ENCODE data around the gene HAUS8. TPM values are rescaled to one million over a fixed set of nuclear protein-coding genes. Genes with fewer than 3 reads are reported as not detected.

HAUS8 gene
- polyA plus RNA-seq, 1 donor from 2014 or later = 3.6 TPM

DNA sequence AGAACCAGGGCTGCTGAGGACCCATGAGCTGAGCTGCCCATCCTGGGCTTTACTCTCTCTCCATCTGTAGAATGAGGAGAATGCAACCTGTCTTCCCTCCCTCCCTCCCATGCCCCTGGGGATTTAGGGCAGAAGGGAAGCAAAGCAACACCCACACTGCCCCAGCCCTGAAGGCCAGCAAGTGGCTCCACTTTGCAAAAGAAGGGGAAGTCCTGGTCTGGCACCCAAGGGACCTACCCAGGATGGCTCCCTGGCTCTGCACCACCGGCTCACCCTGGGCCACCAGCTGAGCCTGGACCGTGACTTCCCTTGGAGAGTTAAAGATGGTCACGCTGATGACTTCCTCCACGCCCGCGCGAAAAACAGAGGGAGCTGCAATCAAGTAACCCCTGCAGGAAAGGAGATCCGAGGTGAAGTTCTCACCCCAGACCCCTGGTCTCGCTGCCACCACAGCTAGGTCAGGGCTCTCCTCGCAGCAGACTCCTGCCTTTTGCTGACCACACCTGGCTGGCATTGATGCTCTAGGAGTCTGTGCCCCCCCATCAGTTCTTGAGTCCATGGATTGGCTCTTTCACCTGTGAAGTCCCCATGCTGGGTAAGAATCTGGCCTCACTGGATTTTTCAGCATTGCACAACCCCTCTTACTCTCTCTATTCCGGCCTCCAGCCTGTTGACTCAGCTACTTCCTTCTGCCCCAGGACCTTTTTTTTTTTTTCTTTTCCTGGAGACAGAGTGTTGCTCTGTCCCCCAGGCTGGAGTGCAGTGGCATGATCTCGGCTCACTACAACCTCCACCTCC is 53.3 kb downstream of the HAUS8 start:
- Histone ChIP-seq H3K27me3 (ENCODE audit: insufficient read depth, low read depth, low read length) (peaks cover 11% of the 10 kb centered on the region), H3K9me2 (ENCODE audit: insufficient read depth, low read length) (no peaks in the 10 kb centered on the region), H2AFZ (ENCODE audit: low read depth, low read length) (no peak overlapping the region), H3K4me3 (ENCODE audit: low read length) (no peak overlapping the region), H3K79me2 (replicated peaks; ENCODE audit: insufficient read depth, low read length) (no peaks in the 10 kb centered on the region), H4K20me1 (ENCODE audit: insufficient read depth) (no peaks in the 10 kb centered on the region), H3K9ac (ENCODE audit: low read length) (no peak overlapping the region), H3K9me3 (ENCODE audit: low read length) (peaks cover 11% of the 10 kb centered on the region), H3F3A (ENCODE audit: insufficient read depth, low read length, poor library complexity, severe bottlenecking) (no peaks in the 10 kb centered on the region), H3K27ac (ENCODE audit: low read length) (no peak overlapping the region), H3K4me2 (ENCODE audit: low read length) (no peak overlapping the region), H3K36me3 (ENCODE audit: insufficient read depth, low read length) (no peaks in the 10 kb centered on the region)
- TF ChIP-seq SMC3 (conservative IDR thresholded peaks at IDR 0.05; ENCODE audit: poor library complexity) = no peak
- no peak for TF ChIP-seq MXI1 (conservative IDR thresholded peaks at IDR 0.05; ENCODE audit: poor library complexity, severe bottlenecking)
- TF ChIP-seq, protein P1, sequence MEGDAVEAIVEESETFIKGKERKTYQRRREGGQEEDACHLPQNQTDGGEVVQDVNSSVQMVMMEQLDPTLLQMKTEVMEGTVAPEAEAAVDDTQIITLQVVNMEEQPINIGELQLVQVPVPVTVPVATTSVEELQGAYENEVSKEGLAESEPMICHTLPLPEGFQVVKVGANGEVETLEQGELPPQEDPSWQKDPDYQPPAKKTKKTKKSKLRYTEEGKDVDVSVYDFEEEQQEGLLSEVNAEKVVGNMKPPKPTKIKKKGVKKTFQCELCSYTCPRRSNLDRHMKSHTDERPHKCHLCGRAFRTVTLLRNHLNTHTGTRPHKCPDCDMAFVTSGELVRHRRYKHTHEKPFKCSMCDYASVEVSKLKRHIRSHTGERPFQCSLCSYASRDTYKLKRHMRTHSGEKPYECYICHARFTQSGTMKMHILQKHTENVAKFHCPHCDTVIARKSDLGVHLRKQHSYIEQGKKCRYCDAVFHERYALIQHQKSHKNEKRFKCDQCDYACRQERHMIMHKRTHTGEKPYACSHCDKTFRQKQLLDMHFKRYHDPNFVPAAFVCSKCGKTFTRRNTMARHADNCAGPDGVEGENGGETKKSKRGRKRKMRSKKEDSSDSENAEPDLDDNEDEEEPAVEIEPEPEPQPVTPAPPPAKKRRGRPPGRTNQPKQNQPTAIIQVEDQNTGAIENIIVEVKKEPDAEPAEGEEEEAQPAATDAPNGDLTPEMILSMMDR (IDR thresholded peaks at IDR 0.05; ENCODE audit: poor library complexity, severe bottlenecking) = no peak

DNA sequence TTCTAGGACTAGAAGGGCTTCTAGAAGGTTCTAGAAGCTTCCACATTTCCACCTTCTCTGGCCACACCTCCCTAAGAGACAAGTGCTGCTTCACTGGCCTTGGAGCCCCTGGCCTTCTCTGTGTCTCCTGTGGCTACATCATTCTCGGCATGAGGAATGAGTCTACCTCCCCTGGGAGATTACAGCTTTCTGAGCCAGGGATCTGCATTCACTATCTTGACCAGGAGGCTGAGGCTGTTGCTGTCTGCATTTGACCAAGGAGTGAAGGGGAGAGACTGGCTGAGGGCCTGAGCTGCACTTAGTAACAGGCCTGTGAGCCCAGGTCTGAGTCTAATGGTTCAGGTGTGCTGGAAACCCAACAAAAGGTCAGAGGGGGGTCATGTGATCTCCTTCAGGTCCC is 53.9 kb downstream of the HAUS8 start:
- Histone ChIP-seq H2AFZ (ENCODE audit: low read depth, low read length) (no peak overlapping the region), H3F3A (ENCODE audit: insufficient read depth, low read length, poor library complexity, severe bottlenecking) (no peaks in the 10 kb centered on the region), H3K27me3 (ENCODE audit: insufficient read depth, low read depth, low read length) (peaks cover 11% of the 10 kb centered on the region), H3K4me3 (ENCODE audit: low read length) (no peak overlapping the region), H3K9ac (ENCODE audit: low read length) (no peak overlapping the region), H3K9me2 (ENCODE audit: insufficient read depth, low read length) (no peaks in the 10 kb centered on the region), H3K27ac (ENCODE audit: low read length) (no peak overlapping the region), H4K20me1 (ENCODE audit: insufficient read depth) (no peaks in the 10 kb centered on the region), H3K79me2 (replicated peaks; ENCODE audit: insufficient read depth, low read length) (no peaks in the 10 kb centered on the region), H3K4me2 (ENCODE audit: low read length) (no peak overlapping the region), H3K9me3 (ENCODE audit: low read length) (peaks cover 11% of the 10 kb centered on the region), H3K36me3 (ENCODE audit: insufficient read depth, low read length) (no peaks in the 10 kb centered on the region)
- TF ChIP-seq RAD21 (conservative IDR thresholded peaks at IDR 0.05) = no peak
- TF ChIP-seq, protein P2, sequence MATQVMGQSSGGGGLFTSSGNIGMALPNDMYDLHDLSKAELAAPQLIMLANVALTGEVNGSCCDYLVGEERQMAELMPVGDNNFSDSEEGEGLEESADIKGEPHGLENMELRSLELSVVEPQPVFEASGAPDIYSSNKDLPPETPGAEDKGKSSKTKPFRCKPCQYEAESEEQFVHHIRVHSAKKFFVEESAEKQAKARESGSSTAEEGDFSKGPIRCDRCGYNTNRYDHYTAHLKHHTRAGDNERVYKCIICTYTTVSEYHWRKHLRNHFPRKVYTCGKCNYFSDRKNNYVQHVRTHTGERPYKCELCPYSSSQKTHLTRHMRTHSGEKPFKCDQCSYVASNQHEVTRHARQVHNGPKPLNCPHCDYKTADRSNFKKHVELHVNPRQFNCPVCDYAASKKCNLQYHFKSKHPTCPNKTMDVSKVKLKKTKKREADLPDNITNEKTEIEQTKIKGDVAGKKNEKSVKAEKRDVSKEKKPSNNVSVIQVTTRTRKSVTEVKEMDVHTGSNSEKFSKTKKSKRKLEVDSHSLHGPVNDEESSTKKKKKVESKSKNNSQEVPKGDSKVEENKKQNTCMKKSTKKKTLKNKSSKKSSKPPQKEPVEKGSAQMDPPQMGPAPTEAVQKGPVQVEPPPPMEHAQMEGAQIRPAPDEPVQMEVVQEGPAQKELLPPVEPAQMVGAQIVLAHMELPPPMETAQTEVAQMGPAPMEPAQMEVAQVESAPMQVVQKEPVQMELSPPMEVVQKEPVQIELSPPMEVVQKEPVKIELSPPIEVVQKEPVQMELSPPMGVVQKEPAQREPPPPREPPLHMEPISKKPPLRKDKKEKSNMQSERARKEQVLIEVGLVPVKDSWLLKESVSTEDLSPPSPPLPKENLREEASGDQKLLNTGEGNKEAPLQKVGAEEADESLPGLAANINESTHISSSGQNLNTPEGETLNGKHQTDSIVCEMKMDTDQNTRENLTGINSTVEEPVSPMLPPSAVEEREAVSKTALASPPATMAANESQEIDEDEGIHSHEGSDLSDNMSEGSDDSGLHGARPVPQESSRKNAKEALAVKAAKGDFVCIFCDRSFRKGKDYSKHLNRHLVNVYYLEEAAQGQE (IDR thresholded peaks at IDR 0.05; ENCODE audit: borderline replicate concordance) = no peak
- TF ChIP-seq EZH2 (IDR thresholded peaks at IDR 0.05; ENCODE audit: borderline replicate concordance, insufficient read depth, low read length, poor library complexity, severe bottlenecking) = no peak
- no peak for TF ChIP-seq POLR2AphosphoS5 (IDR thresholded peaks at IDR 0.05)
- TF ChIP-seq MXI1 (conservative IDR thresholded peaks at IDR 0.05; ENCODE audit: poor library complexity, severe bottlenecking) = no peak
- no peak for TF ChIP-seq SMC3 (conservative IDR thresholded peaks at IDR 0.05; ENCODE audit: poor library complexity)
- TF ChIP-seq TAF1 (IDR thresholded peaks at IDR 0.05; ENCODE audit: low read depth) = no peak
- no peak for TF ChIP-seq EP300 (conservative IDR thresholded peaks at IDR 0.05; ENCODE audit: poor library complexity, severe bottlenecking)
- TF ChIP-seq, protein P1 (IDR thresholded peaks at IDR 0.05; ENCODE audit: poor library complexity, severe bottlenecking) = no peak

All from neural cell (in vitro differentiated cells).